ENCODE measurements around the gene PFN4.

Gene PFN4

DNA sequence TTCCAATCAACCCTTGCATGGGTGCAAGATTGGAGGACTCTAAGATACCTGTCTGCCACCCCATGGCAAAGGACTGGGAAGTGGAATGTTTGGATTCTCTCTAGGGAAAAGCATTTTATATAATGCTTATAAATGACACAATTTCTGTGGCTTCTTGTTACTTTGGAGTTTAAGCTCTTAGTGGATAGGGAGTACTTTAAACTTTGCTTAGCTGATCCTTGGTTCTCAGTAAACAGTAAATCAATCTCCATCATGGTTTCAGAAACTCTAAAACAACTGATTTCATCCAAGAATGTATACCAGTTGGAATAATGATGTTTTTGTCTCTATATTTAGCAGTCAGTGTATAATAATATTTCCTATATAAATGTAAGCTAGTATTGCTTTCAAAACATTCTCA is 37.6 kb upstream of the PFN4 start:
- no peak overlapping the region for H3K4me2 ChIP-seq (ENCODE audit: low read depth, low read length)
- no peaks in the 10 kb centered on the region for H3K27me3 ChIP-seq (replicated peaks; ENCODE audit: insufficient read depth, low read length)
- TF ChIP-seq EZH2phosphoT487 (IDR thresholded peaks at IDR 0.05; ENCODE audit: low read length): no peak
- no peak for TF ChIP-seq EZH2 (optimal IDR thresholded peaks at IDR 0.05; ENCODE audit: low read depth, low read length)
- TF ChIP-seq, protein P1, sequence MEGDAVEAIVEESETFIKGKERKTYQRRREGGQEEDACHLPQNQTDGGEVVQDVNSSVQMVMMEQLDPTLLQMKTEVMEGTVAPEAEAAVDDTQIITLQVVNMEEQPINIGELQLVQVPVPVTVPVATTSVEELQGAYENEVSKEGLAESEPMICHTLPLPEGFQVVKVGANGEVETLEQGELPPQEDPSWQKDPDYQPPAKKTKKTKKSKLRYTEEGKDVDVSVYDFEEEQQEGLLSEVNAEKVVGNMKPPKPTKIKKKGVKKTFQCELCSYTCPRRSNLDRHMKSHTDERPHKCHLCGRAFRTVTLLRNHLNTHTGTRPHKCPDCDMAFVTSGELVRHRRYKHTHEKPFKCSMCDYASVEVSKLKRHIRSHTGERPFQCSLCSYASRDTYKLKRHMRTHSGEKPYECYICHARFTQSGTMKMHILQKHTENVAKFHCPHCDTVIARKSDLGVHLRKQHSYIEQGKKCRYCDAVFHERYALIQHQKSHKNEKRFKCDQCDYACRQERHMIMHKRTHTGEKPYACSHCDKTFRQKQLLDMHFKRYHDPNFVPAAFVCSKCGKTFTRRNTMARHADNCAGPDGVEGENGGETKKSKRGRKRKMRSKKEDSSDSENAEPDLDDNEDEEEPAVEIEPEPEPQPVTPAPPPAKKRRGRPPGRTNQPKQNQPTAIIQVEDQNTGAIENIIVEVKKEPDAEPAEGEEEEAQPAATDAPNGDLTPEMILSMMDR (IDR thresholded peaks at IDR 0.05; ENCODE audit: low read length): no peak
- no peaks in the 10 kb centered on the region for H3K4me1 ChIP-seq (ENCODE audit: low read length)
- H3K9me2 ChIP-seq (replicated peaks; ENCODE audit: insufficient read depth, low read length): no peaks in the 10 kb centered on the region
- no peak overlapping the region for H3K9ac ChIP-seq (ENCODE audit: low read length)
- no peak for DNase-seq
- no peaks in the 10 kb centered on the region for H3K36me3 ChIP-seq (replicated peaks; ENCODE audit: insufficient read depth, low read length)
- no peaks in the 10 kb centered on the region for H3F3A ChIP-seq (ENCODE audit: insufficient read depth, low read length)
- no peak overlapping the region for H3K27ac ChIP-seq (ENCODE audit: low read length)
- H4K20me1 ChIP-seq (ENCODE audit: insufficient read depth, low read length): no peaks in the 10 kb centered on the region
- H3K4me3 ChIP-seq (ENCODE audit: low read length): no peak overlapping the region
- no peak overlapping the region for H2AFZ ChIP-seq (ENCODE audit: low read length)
- H3K79me2 ChIP-seq (ENCODE audit: low read length): no peaks in the 10 kb centered on the region
- no peaks in the 10 kb centered on the region for H3K9me3 ChIP-seq (replicated peaks; ENCODE audit: insufficient read depth, low read length)

DNA sequence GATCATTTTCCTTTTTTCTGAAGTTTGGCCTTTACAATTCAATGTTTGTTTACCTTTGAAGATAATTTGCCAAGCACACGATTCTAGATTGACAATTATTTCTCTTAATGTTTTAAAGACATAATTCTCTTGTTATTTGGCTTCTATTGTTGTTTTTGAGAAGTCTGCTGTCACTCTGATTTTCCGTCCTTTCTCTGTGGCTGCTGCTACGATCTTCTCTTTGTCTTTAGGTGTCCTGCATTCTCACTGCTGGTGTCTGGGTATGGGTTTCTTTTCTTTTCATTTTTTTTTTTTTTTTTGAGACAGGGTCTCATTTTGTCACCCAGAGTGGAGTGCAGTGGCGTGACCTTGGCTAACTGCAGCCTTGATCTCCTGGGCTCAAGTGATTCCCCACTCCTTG is 36.6 kb upstream of the PFN4 start:
- TF ChIP-seq, protein P1 (IDR thresholded peaks at IDR 0.05; ENCODE audit: low read length): no peak
- TF ChIP-seq EZH2 (optimal IDR thresholded peaks at IDR 0.05; ENCODE audit: low read depth, low read length) (no peak), EZH2phosphoT487 (IDR thresholded peaks at IDR 0.05; ENCODE audit: low read length) (no peak)
- no peak overlapping the region for H3K9ac ChIP-seq (ENCODE audit: low read length)

DNA sequence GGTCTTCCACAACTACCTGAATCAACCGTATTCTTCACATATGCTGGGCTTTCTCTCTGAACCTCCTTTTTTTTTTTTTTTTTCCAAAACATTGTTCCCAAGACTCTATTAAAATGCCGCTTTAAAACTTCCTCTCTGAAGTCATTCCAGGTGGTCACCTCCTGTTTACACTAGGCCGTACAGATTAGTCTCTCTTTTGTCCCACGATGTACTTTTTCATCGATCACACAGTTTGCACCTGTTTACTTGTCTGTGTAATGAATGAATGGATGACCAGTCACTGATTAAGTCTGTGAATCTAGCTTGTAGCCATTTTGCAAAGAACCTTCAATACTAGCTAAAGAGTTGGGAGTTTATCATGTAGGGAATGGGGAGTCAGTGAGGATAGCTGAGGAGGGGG is 35.0 kb upstream of the PFN4 start:
- Histone ChIP-seq H3K27me3 (replicated peaks; ENCODE audit: insufficient read depth, low read length) (no peaks in the 10 kb centered on the region), H3K27ac (ENCODE audit: low read length) (no peak overlapping the region), H3K4me1 (ENCODE audit: low read length) (no peaks in the 10 kb centered on the region), H3K9ac (ENCODE audit: low read length) (no peak overlapping the region), H3K4me3 (ENCODE audit: low read length) (no peak overlapping the region), H2AFZ (ENCODE audit: low read length) (no peak overlapping the region), H3K36me3 (replicated peaks; ENCODE audit: insufficient read depth, low read length) (no peaks in the 10 kb centered on the region), H4K20me1 (ENCODE audit: insufficient read depth, low read length) (no peaks in the 10 kb centered on the region), H3K79me2 (ENCODE audit: low read length) (no peaks in the 10 kb centered on the region), H3K9me3 (replicated peaks; ENCODE audit: insufficient read depth, low read length) (no peaks in the 10 kb centered on the region), H3K4me2 (ENCODE audit: low read depth, low read length) (no peak overlapping the region), H3F3A (ENCODE audit: insufficient read depth, low read length) (no peaks in the 10 kb centered on the region), H3K9me2 (replicated peaks; ENCODE audit: insufficient read depth, low read length) (no peaks in the 10 kb centered on the region)
- DNase-seq: no peak
- TF ChIP-seq EZH2 (optimal IDR thresholded peaks at IDR 0.05; ENCODE audit: low read depth, low read length): no peak
- no peak for TF ChIP-seq EZH2phosphoT487 (IDR thresholded peaks at IDR 0.05; ENCODE audit: low read length)
- TF ChIP-seq, protein P1 (IDR thresholded peaks at IDR 0.05; ENCODE audit: low read length): no peak

More for the DNA sequence above, 36.6 kb upstream of the PFN4 start:
- H3K79me2 ChIP-seq (ENCODE audit: low read length): no peaks in the 10 kb centered on the region
- H3K27me3 ChIP-seq (replicated peaks; ENCODE audit: insufficient read depth, low read length): no peaks in the 10 kb centered on the region
- H3F3A ChIP-seq (ENCODE audit: insufficient read depth, low read length): no peaks in the 10 kb centered on the region
- no peak overlapping the region for H2AFZ ChIP-seq (ENCODE audit: low read length)
- H4K20me1 ChIP-seq (ENCODE audit: insufficient read depth, low read length): no peaks in the 10 kb centered on the region
- no peaks in the 10 kb centered on the region for H3K36me3 ChIP-seq (replicated peaks; ENCODE audit: insufficient read depth, low read length)
- no peak for DNase-seq
- no peaks in the 10 kb centered on the region for H3K9me2 ChIP-seq (replicated peaks; ENCODE audit: insufficient read depth, low read length)
- no peak overlapping the region for H3K27ac ChIP-seq (ENCODE audit: low read length)
- no peak overlapping the region for H3K4me2 ChIP-seq (ENCODE audit: low read depth, low read length)
- no peak overlapping the region for H3K4me3 ChIP-seq (ENCODE audit: low read length)
- no peaks in the 10 kb centered on the region for H3K4me1 ChIP-seq (ENCODE audit: low read length)
- H3K9me3 ChIP-seq (replicated peaks; ENCODE audit: insufficient read depth, low read length): no peaks in the 10 kb centered on the region

Data from MM.1S (cell line).